LNCAP (cell line): Measurements from ENCODE around the gene CADM1.

Experiments used
- CTCF ChIP-seq: fragments of 450-650 bp; IDR thresholded peaks from 2 replicates; pipeline ENCODE4 v1.5.1; 2017; ENCODE audit warnings: mild to moderate bottlenecking

The CADM1 gene

GRCh38 chr11:115303929-115304531, 200.2 kb downstream of the CADM1 start:
- TF ChIP-seq CTCF: no peak

GRCh38 chr11:115302946-115303703, 201.1 kb downstream of the CADM1 start:
- TF ChIP-seq CTCF: no peak

- TF ChIP-seq CTCF: no peak
These were observed 203.4 kb downstream of the CADM1 start for GRCh38 chr11:115300660-115301428.

GRCh38 chr11:115298300-115299012, 205.8 kb downstream of the CADM1 start:
- no peak for TF ChIP-seq CTCF

GRCh38 chr11:115297330-115297729, 206.9 kb downstream of the CADM1 start:
- TF ChIP-seq CTCF: no peak

GRCh38 chr11:115291325-115291724, 212.9 kb downstream of the CADM1 start:
- no peak for TF ChIP-seq CTCF

GRCh38 chr11:115290893-115291292, 213.3 kb downstream of the CADM1 start:
- TF ChIP-seq CTCF: no peak
